Mucosa of descending colon (tissue), 3 donors: ENCODE data around the gene JPH2. TPM values are rescaled to one million over a fixed set of nuclear protein-coding genes. Genes with fewer than 3 reads are reported as not detected.

Experiments
- ATAC-seq: fragments of 200-7000 bp; cut with Tn5 transposase; one replicate; pipeline ENCODE4 v1.9.1; 2020; ENCODE audit warnings: mild to moderate bottlenecking, moderate library complexity
- DNase-seq, 3 donors: peaks; one replicate each; pipeline ENCODE4 v3.0.0-alpha.2; 2020
- H3K36me3 ChIP-seq: fragments of 200-600 bp; one replicate; pipeline ENCODE4 v1.8.0; 2021; ENCODE audit warnings: low read depth, mild to moderate bottlenecking
- H3K4me1 ChIP-seq: fragments of 200-600 bp; one replicate; pipeline ENCODE4 v1.8.0; 2021; ENCODE audit warnings: low read depth, mild to moderate bottlenecking
- H3K4me3 ChIP-seq: fragments of 200-600 bp; one replicate; pipeline ENCODE4 v1.8.0; 2021; ENCODE audit warnings: mild to moderate bottlenecking
- H3K9me3 ChIP-seq: fragments of 200-600 bp; one replicate; pipeline ENCODE4 v1.8.0; 2021; ENCODE audit warnings: mild to moderate bottlenecking
- intact Hi-C, 2 donors: fragments of 100-400 bp; cut with DNase I in 1 of 2; cut with micrococcal nuclease in 1 of 2; formaldehyde crosslinking; loops; one replicate each; pipeline versions ENCODE4 v1.11.0 to v1.11.1; 2022; cut with DNase I, micrococcal nuclease
- total RNA-seq, 3 donors: library from RNA; stranded (reverse); fragmentation: NEBNext Ultra II Directional in 2 of 3; extraction: Animal tissue kit (Norgen Biotek cat#: 25700) in 2 of 3; gene quantifications; one replicate each; pipeline versions ENCODE4 v1.2.1 to v1.2.4, GENCODE V29; 2021 to 2023
- TF ChIP-seq, protein P1 (sequence below): fragments of 200-600 bp; IDR thresholded peaks from one replicate; pipeline ENCODE4 v1.8.0; 2022; ENCODE audit warnings: antibody characterized with exemption, mild to moderate bottlenecking
- donor health status: DM: no; HTN: no; CAD: no; lungs with moderate emphysema.
- donor health status: DM: no; HTN: no; CAD: no.
- donor health status: DM: no; HTN: yes; CAD: no.

JPH2 gene
- total RNA-seq, 3 donors from 2014 or later, result 2.3 to 87.3 (median 8.3) TPM

GRCh38 chr20:44080064-44080463, 106.9 kb downstream of the JPH2 start:
- H3K36me3 ChIP-seq, result no peaks in the 10 kb centered on the region
- H3K9me3 ChIP-seq, result no peaks in the 10 kb centered on the region
- H3K4me1 ChIP-seq, result no peaks in the 10 kb centered on the region
- TF ChIP-seq, protein P1, sequence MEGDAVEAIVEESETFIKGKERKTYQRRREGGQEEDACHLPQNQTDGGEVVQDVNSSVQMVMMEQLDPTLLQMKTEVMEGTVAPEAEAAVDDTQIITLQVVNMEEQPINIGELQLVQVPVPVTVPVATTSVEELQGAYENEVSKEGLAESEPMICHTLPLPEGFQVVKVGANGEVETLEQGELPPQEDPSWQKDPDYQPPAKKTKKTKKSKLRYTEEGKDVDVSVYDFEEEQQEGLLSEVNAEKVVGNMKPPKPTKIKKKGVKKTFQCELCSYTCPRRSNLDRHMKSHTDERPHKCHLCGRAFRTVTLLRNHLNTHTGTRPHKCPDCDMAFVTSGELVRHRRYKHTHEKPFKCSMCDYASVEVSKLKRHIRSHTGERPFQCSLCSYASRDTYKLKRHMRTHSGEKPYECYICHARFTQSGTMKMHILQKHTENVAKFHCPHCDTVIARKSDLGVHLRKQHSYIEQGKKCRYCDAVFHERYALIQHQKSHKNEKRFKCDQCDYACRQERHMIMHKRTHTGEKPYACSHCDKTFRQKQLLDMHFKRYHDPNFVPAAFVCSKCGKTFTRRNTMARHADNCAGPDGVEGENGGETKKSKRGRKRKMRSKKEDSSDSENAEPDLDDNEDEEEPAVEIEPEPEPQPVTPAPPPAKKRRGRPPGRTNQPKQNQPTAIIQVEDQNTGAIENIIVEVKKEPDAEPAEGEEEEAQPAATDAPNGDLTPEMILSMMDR, result no peak
- DNase-seq (no peak), ATAC-seq (no peak)
- H3K4me3 ChIP-seq, result no peak overlapping the region
- intact Hi-C loops, result loop anchor here (2.0 to 5.0 kb wide), 2 partner anchors 331 to 333 kb away; no protein-coding TSS in a partner anchor

DNA sequence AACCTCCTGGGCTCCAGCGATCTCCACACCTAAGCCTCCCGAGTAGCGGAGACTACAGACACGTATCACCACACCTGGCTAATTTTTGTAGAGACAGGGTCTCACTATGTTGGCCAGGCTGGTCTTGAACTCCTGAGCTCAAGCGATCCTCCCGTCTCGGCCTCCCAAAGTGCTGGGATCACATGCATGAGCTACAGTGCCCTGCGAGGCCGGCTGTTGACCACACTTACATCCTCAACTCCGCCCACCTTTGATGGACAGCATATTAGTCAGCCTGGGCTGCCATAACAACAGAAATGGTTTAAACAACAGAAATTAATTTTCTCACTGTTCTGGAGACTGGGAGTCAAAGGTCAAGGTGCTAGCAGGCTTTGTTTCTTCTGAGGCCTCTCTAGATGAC, 107.7 kb downstream of the JPH2 start:
- Histone ChIP-seq H3K36me3 (no peaks in the 10 kb centered on the region), H3K9me3 (no peaks in the 10 kb centered on the region), H3K4me1 (no peaks in the 10 kb centered on the region), H3K4me3 (no peak overlapping the region)
- DNase-seq (no peak), ATAC-seq (no peak)
- TF ChIP-seq, protein P1, result no peak
- intact Hi-C loops, result no loop called here

GRCh38 chr20:44075950-44076232, 111.1 kb downstream of the JPH2 start:
- Histone ChIP-seq H3K9me3 (no peaks in the 10 kb centered on the region), H3K4me3 (no peak overlapping the region), H3K4me1 (no peaks in the 10 kb centered on the region), H3K36me3 (no peaks in the 10 kb centered on the region)
- intact Hi-C loops, result no loop called here
- DNase-seq, result no peak
- TF ChIP-seq, protein P1, result no peak
- no peak for ATAC-seq

DNA sequence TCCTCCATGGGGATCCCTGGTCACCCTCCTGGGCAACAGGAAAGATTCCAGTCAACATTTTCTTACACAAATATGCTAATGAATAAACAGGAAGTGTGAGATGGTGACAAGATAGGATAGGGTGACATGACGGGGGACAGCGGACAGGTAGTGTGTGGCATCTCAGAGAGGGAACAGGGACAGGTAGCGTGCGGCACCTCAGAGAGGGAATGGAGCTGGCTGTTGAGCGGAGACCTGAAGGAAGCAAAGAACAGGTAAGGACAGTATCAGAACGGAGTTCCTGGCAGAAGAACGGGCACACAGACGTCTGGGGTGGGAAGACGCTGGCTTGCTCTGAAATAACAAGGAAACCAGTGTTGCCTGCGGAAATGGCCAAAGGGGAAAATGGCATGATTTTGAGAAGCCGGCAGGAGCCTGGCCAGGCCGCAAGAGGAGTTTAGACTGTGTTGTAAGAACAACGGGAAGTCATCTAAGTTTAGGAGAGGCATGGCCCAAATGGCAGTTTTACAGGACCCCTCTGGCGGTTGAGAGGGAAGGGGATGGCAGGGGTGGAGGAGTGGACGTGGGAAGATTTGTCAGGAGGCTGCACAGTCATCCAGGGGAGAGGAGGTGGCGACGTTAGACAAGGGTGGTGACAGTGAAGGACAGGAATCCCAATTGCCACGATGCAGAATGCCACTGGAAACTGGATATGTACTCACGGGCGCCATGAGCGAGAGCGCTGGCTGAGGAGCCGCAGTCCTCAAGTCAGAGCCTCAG, 111.6 kb downstream of the JPH2 start:
- DNase-seq, result no peak
- intact Hi-C loops, result no loop called here
- H3K4me3 ChIP-seq, result no peak overlapping the region
- no peak for ATAC-seq
- H3K9me3 ChIP-seq, result no peaks in the 10 kb centered on the region
- no peaks in the 10 kb centered on the region for H3K4me1 ChIP-seq
- H3K36me3 ChIP-seq, result no peaks in the 10 kb centered on the region
- TF ChIP-seq, protein P1, result no peak

GRCh38 chr20:44074252-44075151, 112.5 kb downstream of the JPH2 start:
- TF ChIP-seq, protein P1, result no peak
- Histone ChIP-seq H3K36me3 (no peaks in the 10 kb centered on the region), H3K4me3 (no peak overlapping the region), H3K9me3 (no peaks in the 10 kb centered on the region), H3K4me1 (no peaks in the 10 kb centered on the region)
- ATAC-seq (no peak), DNase-seq (no peak)
- intact Hi-C loops, result no loop called here
